GM18909 (cell line): ENCODE results near the gene OR10V1.
A peak's percentile ranks its signal among the peaks of the same experiment; 100 is the strongest.

Source experiments
- ATAC-seq: cut with Tn5 transposase; IDR thresholded peaks from one replicate; pipeline ENCODE4 v1.9.1; 2021; ENCODE audit warnings: mild to moderate bottlenecking; ENCODE audit not compliant: unreplicated experiment, poor library complexity

OR10V1 gene

DNA sequence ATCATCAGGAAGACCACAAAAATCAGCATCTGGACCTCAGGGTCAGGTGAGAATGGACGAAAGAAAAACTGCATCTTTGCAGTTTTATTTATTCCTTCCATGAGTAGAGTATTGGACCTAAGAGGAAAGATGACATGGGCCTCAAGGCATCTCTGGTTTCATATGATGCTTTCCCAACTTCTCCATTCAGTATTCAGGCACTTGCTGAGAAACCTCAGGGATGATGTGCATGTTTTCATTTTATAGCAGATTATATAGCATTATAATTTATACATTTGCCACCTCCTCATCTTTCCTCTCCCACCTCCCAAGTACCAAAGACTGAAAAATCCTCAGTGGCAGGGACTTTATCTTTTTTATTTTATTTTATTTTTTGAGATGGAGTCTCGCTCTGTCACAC lies at the start of gene OR10V1:
Gene OR10V1 (minus strand): TSS at position 101 of the 400 bp plus-strand sequence. CDS start 0 bp downstream, at position 101.
- ATAC-seq = no peak

DNA sequence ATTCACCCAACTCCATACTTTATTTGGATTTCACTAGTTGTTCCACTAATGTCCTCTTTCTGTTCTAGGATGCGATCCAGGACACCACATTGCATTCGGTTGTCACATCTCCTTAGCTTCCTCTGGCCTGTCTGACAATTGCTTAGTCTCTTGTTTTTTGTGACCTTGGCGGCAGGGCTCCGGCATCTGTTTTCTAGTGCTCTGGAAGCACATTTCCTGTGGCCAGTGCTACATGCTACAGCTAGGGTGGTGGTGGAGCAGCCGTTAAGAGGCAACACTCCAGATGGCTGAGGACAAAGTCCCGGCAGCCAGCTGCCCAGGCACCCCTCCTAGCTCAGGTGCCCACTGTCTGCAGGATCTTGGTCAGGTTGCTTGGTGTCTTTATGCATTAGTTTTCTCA lies 48.3 kb upstream of the OR10V1 start:
- ATAC-seq = no peak

GRCh38 chr11:59760771-59761170 lies 47.1 kb upstream of the OR10V1 start:
- ATAC-seq = no peak

GRCh38 chr11:59759900-59760299 lies 46.3 kb upstream of the OR10V1 start:
- no peak for ATAC-seq

GRCh38 chr11:59758401-59759037 lies 44.9 kb upstream of the OR10V1 start:
- ATAC-seq = no peak

DNA sequence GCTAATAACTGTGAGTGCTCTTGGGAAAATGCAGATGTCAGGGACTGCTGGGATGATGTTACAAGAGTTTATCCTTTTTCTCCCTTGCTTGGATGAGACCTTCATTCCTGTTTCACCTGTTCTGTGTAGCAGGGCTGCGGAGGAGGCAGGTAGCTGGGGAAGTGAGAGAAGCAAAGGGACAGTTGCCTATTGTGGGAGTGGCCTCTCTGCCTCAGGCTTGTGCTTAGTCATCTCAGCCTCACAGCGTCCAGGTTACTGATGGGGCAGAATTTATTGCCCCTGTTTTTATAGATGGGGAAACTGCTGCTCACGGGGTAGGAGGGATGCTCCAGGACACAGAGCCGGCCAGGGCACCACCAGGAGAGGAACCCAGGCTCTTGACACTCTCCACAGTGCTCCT lies 43.2 kb upstream of the OR10V1 start:
- ATAC-seq = no peak

GRCh38 chr11:59756558-59756840 lies 42.9 kb upstream of the OR10V1 start:
- ATAC-seq = no peak

DNA sequence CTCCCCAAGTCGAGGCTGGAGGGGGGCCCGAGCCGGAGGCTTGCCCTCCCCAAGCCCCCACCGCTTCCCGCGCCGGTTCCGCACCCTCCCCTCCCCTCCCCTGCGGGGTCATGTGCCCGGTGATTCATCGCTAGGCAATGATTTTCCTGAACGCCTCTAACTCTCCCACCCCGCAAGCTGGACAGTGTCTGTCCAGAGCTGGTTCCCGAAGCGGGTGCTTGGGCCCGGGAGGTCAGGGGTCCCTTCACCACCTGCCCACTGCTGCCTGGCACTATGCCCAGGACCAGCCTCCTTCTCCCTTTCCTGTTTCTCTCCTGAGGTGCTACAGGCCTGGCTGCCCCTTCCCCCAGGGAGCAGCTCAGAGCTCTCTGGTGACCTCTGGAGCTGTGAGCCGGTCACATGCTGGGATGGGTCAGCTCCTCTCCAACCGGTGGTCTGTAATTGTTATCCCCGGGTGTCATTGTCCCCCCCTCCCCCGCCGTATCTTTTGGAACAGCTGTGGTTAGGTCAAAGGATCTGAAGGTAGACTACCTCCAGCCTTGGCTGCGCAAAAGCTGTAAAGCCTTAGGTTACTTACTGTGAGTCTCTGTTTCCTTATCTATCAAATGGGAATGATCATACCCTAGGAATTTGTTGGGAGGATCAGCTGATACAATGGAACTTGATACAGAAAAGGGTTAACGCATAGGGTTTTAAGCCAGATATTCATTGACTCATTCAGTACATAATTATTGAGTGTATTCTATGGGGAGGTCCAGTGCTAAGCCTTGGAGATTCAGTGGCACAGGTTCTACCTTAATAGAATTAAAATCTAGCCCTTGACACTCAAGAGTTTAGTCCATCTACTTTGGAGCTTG lies 42.3 kb upstream of the OR10V1 start:
- ATAC-seq = no peak

DNA sequence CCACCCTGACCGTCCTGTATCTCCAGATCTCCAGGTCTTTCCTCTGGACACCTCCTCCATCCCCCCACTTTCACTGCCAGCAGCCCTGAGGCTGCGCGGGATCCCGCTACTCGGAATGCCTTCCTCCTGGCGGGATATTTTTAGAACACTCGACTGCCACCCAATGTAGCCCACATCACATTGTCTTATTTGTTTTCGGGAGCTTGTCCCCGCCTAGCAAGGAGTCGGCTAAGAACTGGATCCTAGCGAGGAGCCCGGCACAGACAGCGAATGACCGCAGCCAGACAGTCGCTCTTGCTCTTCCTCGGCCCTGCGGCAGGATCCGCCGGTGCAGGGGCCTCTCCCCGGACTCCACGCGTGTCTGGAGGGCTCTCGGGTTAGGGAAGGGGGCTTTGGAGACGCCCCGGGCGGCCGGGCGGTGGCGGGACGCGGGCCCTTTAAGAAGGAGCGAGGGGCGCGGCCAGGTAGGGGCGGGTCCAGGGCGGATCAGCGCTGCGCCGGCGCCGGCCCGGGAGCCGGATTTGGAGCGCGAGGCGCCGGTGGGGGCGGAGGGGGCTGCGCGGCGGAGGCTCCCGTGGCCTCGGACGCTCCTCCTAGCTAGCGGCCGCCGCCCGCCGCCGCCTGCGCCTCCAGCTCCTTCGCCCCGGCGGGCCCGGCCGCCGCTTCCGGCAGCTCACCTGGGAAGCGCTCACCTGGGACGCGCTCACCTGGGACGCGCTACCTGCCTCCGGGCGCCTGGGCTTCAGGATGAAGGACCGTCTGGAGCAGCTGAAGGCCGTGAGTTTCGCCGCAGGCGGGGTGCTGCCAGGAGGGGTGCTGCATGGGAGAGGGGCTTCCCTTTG lies 41.4 kb upstream of the OR10V1 start, which contains the start of gene STX3:
Gene STX3 (plus strand): TSS at position 518 of the 842 bp plus-strand sequence. CDS start 230 bp downstream, at position 748.
- ATAC-seq = peak; percentile 74

DNA sequence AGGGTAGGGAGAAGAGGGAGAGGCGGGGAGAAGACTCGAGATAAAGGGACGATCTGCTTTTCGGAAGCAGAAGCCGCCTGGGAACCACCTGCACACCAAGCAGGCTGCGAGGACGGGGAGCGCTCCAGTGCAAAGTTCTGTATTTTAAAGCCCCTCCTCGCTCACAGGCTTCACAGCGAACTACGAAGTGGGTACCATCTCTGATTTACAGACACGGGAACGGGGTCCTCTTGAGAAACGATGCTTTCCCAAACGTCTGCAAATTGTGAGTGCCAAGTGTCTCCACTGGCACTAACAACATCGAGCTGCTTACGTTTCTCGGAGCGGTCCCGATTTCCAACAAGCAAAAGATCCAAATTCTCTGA lies 40.8 kb upstream of the OR10V1 start:
- peak; percentile 9 for ATAC-seq

DNA sequence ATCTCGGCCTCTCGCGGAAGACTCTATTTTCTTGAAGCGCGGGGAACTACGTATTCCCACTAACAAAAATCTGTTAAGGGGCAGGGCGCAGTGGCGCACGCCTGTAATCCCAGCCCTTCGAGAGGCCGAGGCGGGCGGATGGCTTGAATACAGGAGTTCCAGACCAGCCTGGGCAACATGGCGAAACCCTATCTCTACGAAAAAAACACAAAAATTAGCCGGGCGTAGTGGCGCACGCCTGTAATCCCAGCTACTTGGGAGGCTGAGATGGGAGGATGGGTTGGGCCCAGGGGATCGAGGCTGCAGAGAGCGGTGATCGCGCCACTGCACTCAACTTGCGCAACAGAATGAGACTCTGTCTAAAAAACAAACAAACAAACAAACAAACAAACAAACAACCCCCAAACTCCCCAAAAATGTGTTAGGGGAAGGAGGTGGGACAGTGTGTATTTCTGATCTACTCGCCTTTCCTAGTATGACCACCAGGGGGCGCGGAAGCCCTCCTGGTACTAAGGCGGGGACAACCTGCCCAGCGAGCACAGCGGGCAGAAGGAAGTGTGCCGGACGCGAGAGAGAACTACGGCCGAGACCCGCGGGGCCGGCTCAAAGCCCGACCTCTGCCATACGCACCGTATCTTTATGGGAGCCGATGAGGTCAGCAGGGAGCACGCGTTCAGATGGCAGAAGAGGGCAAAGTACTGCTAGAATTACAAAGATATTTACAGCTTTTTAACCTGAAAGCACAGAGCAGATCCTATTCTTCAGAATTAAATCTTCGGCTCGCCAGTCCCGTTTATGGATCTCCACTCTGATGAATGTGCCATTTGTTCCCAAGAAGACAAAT lies 40.2 kb upstream of the OR10V1 start:
- ATAC-seq = peak; percentile 81

- ATAC-seq = no peak
These were observed 32.5 kb upstream of the OR10V1 start for GRCh38 chr11:59746111-59746510.

DNA sequence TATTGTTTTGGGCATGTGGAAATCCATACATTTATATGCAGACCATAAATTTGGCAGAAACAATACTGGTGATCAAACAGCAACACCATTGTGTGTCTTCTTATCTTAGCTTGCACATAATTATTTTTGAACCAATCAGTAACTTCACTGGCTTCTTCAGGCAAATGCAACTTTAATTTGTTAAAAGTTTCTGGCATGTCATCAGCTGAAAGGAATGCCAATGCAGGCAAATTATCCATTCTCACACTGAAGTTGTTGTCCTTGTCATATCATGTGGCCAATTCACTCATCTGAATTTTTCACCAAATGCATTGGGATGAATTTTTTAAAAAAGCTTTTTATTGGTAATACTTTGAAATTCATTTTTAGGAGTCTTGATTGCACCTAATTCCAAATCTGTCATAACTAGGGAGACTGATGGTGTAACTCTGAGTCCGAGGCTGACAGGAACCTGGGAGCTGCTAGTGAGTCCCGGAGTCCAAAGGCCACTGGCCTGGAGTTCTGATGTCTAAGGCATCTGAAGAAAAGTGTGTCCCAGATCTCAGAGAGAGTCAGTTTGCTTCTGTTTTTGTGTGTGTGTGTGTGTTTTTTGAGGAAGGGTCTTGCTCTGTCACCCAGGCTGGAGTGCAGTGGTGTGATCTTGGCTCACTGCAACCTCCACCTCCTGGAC lies 17.4 kb upstream of the OR10V1 start:
- ATAC-seq = no peak

DNA sequence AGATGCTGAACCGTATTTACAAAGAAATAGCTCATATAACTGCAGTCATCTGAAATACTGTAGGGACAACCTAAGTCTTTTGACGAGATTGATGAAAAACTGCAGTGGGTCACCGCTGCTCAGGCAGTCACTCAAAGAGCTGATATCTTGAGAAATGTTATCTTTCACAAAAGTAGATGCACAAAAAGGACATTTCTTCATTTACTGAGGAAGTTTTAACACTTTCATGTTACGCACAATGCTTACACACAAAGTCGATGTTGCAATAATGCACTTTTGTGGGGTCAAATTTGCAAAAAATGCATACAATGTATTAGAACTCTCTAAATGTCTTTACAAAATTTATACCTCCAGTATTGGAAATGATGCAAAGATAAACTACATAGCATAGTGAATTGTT lies 16.2 kb upstream of the OR10V1 start:
- no peak for ATAC-seq

DNA sequence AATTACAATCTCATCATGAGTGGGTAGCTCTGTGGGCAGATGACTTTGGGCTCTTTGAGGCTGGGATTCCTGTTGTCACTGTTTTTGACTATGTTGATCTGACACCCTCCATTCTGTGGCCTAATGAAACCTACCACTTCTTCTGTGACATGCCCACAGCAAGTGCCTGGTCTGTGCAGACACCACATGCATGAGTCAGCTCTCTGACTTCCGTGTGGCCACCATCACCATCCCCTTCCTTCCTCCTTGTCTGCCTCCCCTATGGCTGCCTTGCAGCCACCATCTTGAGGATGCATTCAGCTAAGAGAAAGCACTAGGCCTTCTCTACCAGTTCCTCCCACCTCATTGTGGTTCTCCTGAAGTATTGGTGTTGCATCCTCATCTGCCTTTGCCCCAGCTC lies 15.3 kb upstream of the OR10V1 start:
- ATAC-seq = no peak

- no peak for ATAC-seq
These were observed 14.5 kb upstream of the OR10V1 start for GRCh38 chr11:59728154-59728553.

DNA sequence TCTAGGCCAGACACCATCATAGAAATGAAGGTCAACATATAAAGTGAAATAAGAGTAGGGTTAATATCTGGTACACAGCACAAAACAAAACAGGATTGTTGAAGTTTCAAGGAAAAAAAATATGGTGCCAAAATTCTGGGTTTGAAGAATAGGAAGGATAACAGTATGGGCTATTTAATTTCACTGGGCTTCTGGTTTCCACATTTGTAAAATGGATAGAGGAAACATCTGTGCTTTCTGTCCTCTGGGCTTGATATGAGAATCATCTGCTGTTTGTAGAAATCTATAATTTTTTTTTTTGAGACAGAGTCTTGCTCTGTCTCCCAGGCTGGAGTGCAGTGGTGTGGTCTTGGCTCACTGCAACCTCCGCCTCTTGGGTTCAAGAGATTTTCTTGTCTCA lies 13.8 kb upstream of the OR10V1 start:
- no peak for ATAC-seq

DNA sequence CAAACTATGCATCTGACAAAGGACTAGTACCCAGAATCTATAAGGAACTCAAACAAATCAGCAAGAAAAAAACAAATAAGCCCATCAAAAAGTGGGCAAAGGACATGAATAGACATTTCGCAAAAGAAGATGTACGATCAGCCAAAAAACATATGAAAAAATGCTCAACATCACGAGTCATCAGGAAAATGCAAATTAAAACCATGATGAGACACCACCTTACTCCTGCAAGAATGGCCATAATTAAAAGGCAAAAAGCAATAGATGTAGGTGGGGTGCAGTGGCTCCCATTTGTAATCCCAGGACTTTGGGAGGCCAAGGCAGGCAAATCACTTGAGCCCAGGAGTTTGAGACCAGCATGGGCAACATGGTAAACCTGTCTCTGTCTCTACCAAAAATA lies 10.4 kb upstream of the OR10V1 start:
- ATAC-seq = no peak

DNA sequence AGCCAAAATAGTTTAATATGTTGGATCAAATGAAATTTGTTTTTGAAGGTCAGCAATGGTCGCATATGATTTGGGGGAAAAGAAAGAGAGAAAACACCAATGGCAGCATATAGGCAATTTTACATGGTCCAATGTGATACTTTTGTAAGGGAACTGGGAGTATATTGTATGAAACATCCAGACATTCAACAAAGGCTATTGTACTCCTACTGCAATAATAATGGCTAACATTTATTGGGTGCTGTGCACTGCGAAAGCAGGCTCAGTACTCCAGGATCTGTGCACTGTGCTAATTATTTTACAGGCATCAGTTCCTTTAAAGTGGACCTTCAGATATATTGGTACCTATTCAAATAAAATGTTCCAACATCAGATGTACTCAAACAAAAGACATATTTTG lies 5.9 kb upstream of the OR10V1 start:
- ATAC-seq = no peak

- ATAC-seq = no peak
These were observed 2.4 kb upstream of the OR10V1 start for GRCh38 chr11:59716051-59716450.
